ENCODE results near the gene PUS7. TPM values are rescaled to one million over a fixed set of nuclear protein-coding genes. Genes with fewer than 3 reads are reported as not detected.

The PUS7 gene
- total RNA-seq (10 to 100 TPM in 4 of 5 donors, under 1 TPM in 1; 0.58 to 24.2 (median 16.1) TPM), polyA plus RNA-seq (1 to 10 TPM; 3.5 to 5.5 (median 4.6) TPM)
- long read RNA-seq, donor 1 = 0 reads
- long read RNA-seq, donor 2 = 0 reads
- long read RNA-seq, donor 3, partial matches to known transcripts = 0 of 1 reads
- long read RNA-seq, donor 3, other reads (novel, unspliced or antisense) = 0 of 1 reads
- long read RNA-seq, donor 4, partial matches to known transcripts = 0 of 1 reads
- long read RNA-seq, donor 4, other reads (novel, unspliced or antisense) = 0 of 1 reads
- long read RNA-seq, donor 5, partial matches to known transcripts = 7 of 7 reads
- long read RNA-seq, donor 5, other reads (novel, unspliced or antisense) = 0 of 7 reads
- long read RNA-seq, donor 6, partial matches to known transcripts = 0 of 4 reads
- long read RNA-seq, donor 6, other reads (novel, unspliced or antisense) = 0 of 4 reads
- long read RNA-seq, donor 7 = 0 reads
- long read RNA-seq, donor 8, partial matches to known transcripts = 0 of 1 reads
- long read RNA-seq, donor 8, other reads (novel, unspliced or antisense) = 0 of 1 reads
- long read RNA-seq, donor 9, partial matches to known transcripts = 0 of 4 reads
- long read RNA-seq, donor 9, other reads (novel, unspliced or antisense) = 0 of 4 reads
- long read RNA-seq, donor 10 = 0 reads

GRCh38 chr7:105521717-105522463, at the start of gene PUS7:
TSS of gene PUS7 (minus strand) at chr7:105522271. CDS start at chr7:105508512, 13,759 bp downstream.
- TF ChIP-seq POLR2AphosphoS5 (IDR thresholded peaks at IDR 0.05) (peak; percentile 7 to 81 (median 62)), CTCF (IDR thresholded peaks at IDR 0.05) (no peak), EP300 (IDR thresholded peaks at IDR 0.05) (no peak), POLR2A (IDR thresholded peaks at IDR 0.05) (no peak)
- Histone ChIP-seq H3K36me3 (no peaks in the 10 kb centered on the region), H3K9me3 (no peaks in the 10 kb centered on the region), H3K4me1 (peaks cover 13 to 21% (median 18%) of the 10 kb centered on the region in 4 donors), H3K27ac (peak within 1 kb of the TSS; percentile 91 to 98 (median 92)), H3K4me3 (peak within 1 kb of the TSS; percentile 75 to 90 (median 82)), H3K27me3 (no peaks in the 10 kb centered on the region)
- DNase-seq = peak; percentile 90 to 97
- WGBS, 5 donors = 0 to 1% (median 0%) methylated on average over 30 to 96 of the region's 96 CpGs
- intact Hi-C loops (cut with DNase I; ENCODE audit: low total_unique reads) = no loop called here

GRCh38 chr7:105567821-105568220, 45.8 kb upstream of the PUS7 start:
- no peaks in the 10 kb centered on the region for H3K9me3 ChIP-seq
- H3K4me1 ChIP-seq = no peaks in the 10 kb centered on the region
- 86 to 94% (median 92%) methylated on average over 3 of the region's 3 CpGs for WGBS, 5 donors
- H3K36me3 ChIP-seq = peaks cover 26 to 74% (median 70%) of the 10 kb centered on the region in 4 donors
- TF ChIP-seq POLR2A (IDR thresholded peaks at IDR 0.05) (no peak), CTCF (IDR thresholded peaks at IDR 0.05) (no peak), EP300 (IDR thresholded peaks at IDR 0.05) (no peak), POLR2AphosphoS5 (IDR thresholded peaks at IDR 0.05) (no peak)
- no peak for DNase-seq
- H3K27me3 ChIP-seq = no peaks in the 10 kb centered on the region
- intact Hi-C loops (cut with DNase I; ENCODE audit: low total_unique reads) = no loop called here
- no peak overlapping the region for H3K4me3 ChIP-seq
- H3K27ac ChIP-seq = no peak overlapping the region

GRCh38 chr7:105567024-105567423, 45.0 kb upstream of the PUS7 start:
- H3K36me3 ChIP-seq = peaks cover 31 to 82% (median 78%) of the 10 kb centered on the region in 4 donors
- WGBS, 5 donors = 74 to 81% (median 78%) methylated on average over 2 of the region's 2 CpGs

More at GRCh38 chr7:105567024-105567423, 45.0 kb upstream of the PUS7 start:
- DNase-seq = no peak
- H3K27ac ChIP-seq = no peak overlapping the region
- no peaks in the 10 kb centered on the region for H3K4me1 ChIP-seq
- H3K9me3 ChIP-seq = no peaks in the 10 kb centered on the region
- no peak overlapping the region for H3K4me3 ChIP-seq
- TF ChIP-seq POLR2AphosphoS5 (IDR thresholded peaks at IDR 0.05) (no peak), EP300 (IDR thresholded peaks at IDR 0.05) (no peak), POLR2A (IDR thresholded peaks at IDR 0.05) (no peak), CTCF (IDR thresholded peaks at IDR 0.05) (no peak)
- H3K27me3 ChIP-seq = no peaks in the 10 kb centered on the region
- intact Hi-C loops (cut with DNase I; ENCODE audit: low total_unique reads) = no loop called here

All from stomach (tissue), 19 donors.